OCI-LY3 (cell line): Measurements from ENCODE around the gene P2RY10.

Experiments used
- EZH2phosphoT487 ChIP-seq: fragments of 200-600 bp; shearing (Covaris generic); IDR thresholded peaks from 2 replicates; pipeline ENCODE4 v1.6.1; 2018; ENCODE audit warnings: antibody characterized with exemption, mixed run types, low read depth
- TF ChIP-seq, protein P1 (sequence below): fragments of 200-600, 300-600 bp; sonication (generic); IDR thresholded peaks from 2 replicates; pipeline ENCODE4 v1.5.1; 2014; ENCODE audit warnings: antibody characterized with exemption, low read length, low read depth

DNA sequence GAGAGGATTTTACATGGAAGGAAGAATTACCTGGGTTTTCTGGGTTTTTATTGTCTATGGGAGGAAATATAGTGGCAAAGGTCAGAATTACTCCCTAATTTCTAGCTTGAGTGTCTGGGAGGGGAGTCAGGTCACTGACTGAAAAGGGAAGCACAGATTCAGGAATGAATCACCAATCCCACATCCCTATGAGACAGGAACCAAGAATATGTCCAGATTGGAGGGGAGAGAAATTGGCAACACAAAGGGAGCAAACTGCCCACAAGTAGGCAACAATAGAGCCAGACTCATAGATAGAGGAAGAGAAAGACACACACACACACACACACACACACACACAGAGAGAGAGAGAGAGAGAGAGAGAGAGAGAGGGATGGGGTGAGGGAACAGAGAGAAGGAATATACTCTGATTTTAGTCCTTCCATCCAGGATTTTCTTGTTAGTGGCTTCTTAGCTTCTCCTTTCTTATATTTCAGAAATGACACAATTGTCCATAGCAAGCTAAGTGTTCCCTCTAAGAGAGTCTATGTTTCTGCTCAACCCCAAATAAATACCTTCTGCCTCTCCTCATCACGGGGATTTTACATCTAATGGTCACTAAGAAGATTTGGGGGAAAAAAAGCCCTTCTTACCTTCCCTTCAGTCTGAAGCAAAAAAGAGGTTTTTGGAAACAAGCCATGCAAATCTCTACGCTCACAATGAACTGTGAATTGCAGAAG lies 12.0 kb downstream of the P2RY10 start:
- TF ChIP-seq, protein P1, sequence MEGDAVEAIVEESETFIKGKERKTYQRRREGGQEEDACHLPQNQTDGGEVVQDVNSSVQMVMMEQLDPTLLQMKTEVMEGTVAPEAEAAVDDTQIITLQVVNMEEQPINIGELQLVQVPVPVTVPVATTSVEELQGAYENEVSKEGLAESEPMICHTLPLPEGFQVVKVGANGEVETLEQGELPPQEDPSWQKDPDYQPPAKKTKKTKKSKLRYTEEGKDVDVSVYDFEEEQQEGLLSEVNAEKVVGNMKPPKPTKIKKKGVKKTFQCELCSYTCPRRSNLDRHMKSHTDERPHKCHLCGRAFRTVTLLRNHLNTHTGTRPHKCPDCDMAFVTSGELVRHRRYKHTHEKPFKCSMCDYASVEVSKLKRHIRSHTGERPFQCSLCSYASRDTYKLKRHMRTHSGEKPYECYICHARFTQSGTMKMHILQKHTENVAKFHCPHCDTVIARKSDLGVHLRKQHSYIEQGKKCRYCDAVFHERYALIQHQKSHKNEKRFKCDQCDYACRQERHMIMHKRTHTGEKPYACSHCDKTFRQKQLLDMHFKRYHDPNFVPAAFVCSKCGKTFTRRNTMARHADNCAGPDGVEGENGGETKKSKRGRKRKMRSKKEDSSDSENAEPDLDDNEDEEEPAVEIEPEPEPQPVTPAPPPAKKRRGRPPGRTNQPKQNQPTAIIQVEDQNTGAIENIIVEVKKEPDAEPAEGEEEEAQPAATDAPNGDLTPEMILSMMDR = no peak
- no peak for TF ChIP-seq EZH2phosphoT487
